ENCODE data around the gene PRKCZ. TPM values are rescaled to one million over a fixed set of nuclear protein-coding genes. Genes with fewer than 3 reads are reported as not detected.
A peak's percentile ranks its signal among the peaks of the same experiment; 100 is the strongest.

The PRKCZ gene
- total and polyA plus RNA-seq, 9 of the 15 experiments (the other 6 are each of a cell fraction or from before 2014, with no cell fraction given): 0.07 to 3.1 (median 1.3) TPM

- TF ChIP-seq, protein P1, sequence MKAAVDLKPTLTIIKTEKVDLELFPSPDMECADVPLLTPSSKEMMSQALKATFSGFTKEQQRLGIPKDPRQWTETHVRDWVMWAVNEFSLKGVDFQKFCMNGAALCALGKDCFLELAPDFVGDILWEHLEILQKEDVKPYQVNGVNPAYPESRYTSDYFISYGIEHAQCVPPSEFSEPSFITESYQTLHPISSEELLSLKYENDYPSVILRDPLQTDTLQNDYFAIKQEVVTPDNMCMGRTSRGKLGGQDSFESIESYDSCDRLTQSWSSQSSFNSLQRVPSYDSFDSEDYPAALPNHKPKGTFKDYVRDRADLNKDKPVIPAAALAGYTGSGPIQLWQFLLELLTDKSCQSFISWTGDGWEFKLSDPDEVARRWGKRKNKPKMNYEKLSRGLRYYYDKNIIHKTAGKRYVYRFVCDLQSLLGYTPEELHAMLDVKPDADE (conservative IDR thresholded peaks at IDR 0.05; ENCODE audit: control insufficient read depth, low read depth, low read length): peak; percentile 27; the same call in 1 of the 2 replicates
- TF ChIP-seq MCM7 (IDR thresholded peaks at IDR 0.05): no peak
- no peak for TF ChIP-seq ZEB2 (IDR thresholded peaks at IDR 0.05)
- TF ChIP-seq BCOR (IDR thresholded peaks at IDR 0.05): no peak
- TF ChIP-seq, protein P2, sequence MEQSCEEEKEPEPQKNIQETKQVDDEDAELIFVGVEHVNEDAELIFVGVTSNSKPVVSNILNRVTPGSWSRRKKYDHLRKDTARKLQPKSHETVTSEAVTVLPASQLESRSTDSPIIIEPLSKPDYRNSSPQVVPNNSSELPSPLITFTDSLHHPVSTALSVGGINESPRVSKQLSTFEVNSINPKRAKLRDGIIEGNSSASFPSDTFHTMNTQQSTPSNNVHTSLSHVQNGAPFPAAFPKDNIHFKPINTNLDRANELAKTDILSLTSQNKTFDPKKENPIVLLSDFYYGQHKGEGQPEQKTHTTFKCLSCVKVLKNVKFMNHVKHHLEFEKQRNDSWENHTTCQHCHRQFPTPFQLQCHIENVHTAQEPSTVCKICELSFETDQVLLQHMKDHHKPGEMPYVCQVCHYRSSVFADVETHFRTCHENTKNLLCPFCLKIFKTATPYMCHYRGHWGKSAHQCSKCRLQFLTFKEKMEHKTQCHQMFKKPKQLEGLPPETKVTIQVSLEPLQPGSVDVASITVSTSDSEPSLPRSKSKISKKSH (CRISPR knock-in tag; IDR thresholded peaks at IDR 0.05): no peak
- no peak for TF ChIP-seq RBM14 (IDR thresholded peaks at IDR 0.05; ENCODE audit: borderline replicate concordance, insufficient read depth, low read depth, low read length)
- peak; percentile 40 for TF ChIP-seq RBBP5 (IDR thresholded peaks at IDR 0.05; ENCODE audit: borderline replicate concordance, insufficient read depth, low read length, poor library complexity, severe bottlenecking)
- TF ChIP-seq, protein P3, sequence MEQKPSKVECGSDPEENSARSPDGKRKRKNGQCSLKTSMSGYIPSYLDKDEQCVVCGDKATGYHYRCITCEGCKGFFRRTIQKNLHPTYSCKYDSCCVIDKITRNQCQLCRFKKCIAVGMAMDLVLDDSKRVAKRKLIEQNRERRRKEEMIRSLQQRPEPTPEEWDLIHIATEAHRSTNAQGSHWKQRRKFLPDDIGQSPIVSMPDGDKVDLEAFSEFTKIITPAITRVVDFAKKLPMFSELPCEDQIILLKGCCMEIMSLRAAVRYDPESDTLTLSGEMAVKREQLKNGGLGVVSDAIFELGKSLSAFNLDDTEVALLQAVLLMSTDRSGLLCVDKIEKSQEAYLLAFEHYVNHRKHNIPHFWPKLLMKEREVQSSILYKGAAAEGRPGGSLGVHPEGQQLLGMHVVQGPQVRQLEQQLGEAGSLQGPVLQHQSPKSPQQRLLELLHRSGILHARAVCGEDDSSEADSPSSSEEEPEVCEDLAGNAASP (IDR thresholded peaks at IDR 0.05): no peak
- 0 out of 2 replicates have a peak, but pooled peaks have one; percentile 43 for TF ChIP-seq MXI1 (IDR thresholded peaks at IDR 0.05; ENCODE audit: low read depth, low read length)
- TF ChIP-seq, protein P4, sequence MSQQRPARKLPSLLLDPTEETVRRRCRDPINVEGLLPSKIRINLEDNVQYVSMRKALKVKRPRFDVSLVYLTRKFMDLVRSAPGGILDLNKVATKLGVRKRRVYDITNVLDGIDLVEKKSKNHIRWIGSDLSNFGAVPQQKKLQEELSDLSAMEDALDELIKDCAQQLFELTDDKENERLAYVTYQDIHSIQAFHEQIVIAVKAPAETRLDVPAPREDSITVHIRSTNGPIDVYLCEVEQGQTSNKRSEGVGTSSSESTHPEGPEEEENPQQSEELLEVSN (IDR thresholded peaks at IDR 0.05; ENCODE audit: borderline replicate concordance in 1 of 2, extremely low read depth in 1 of 2, insufficient read depth in 1 of 2, insufficient read length in 1 of 2, low read depth in 1 of 2, low read length in 1 of 2, poor library complexity in 1 of 2, severe bottlenecking in 1 of 2): peak; percentile 13 to 94
- no peak for TF ChIP-seq CHD1 (IDR thresholded peaks at IDR 0.05; ENCODE audit: low read length)
- TF ChIP-seq TOE1 (IDR thresholded peaks at IDR 0.05; ENCODE audit: borderline replicate concordance): no peak
- TF ChIP-seq TOE1 (CRISPR knock-in tag; IDR thresholded peaks at IDR 0.05; ENCODE audit: borderline replicate concordance, low read depth): no peak
- TF ChIP-seq FOXJ2 (tag; IDR thresholded peaks at IDR 0.05): no peak
- TF ChIP-seq SIN3A (IDR thresholded peaks at IDR 0.05; ENCODE audit: borderline replicate concordance in 2 of 2, control insufficient read depth in 1 of 2, low read depth in 2 of 2, low read length in 2 of 2): peak in 1 of 2 experiments; percentile 81; a peak in 1 of 4 replicates
- no peak for TF ChIP-seq CHD4 (IDR thresholded peaks at IDR 0.05; ENCODE audit: insufficient read depth, insufficient replicate concordance, low read depth, low read length, poor library complexity, severe bottlenecking)
- TF ChIP-seq HIVEP1 (CRISPR knock-in tag; IDR thresholded peaks at IDR 0.05): no peak
- TF ChIP-seq NR4A1 (CRISPR knock-in tag; IDR thresholded peaks at IDR 0.05): no peak
- no peak for TF ChIP-seq NR4A1 (tag; IDR thresholded peaks at IDR 0.05)
- no peak for TF ChIP-seq PCBP2 (IDR thresholded peaks at IDR 0.05; ENCODE audit: low read depth, low read length, poor library complexity, severe bottlenecking)
- TF ChIP-seq BRCA1 (IDR thresholded peaks at IDR 0.05): no peak
- no peak for TF ChIP-seq BRCA1 (CRISPR knock-in tag; IDR thresholded peaks at IDR 0.05)
- no peak for TF ChIP-seq SOX6 (IDR thresholded peaks at IDR 0.05)
Measured at GRCh38 chr1:2194319-2194897, 144.2 kb downstream of the PRKCZ start, which contains the start of gene FAAP20 (continued).
